Measurements from ENCODE around the gene TIAM2. TPM values are rescaled to one million over a fixed set of nuclear protein-coding genes. Genes with fewer than 3 reads are reported as not detected.
"Not testable (repeated sequence)": the region's sequence is repeated elsewhere in the genome, so short reads cannot be mapped to it uniquely, and the experiment has no call there.

Gene TIAM2
- total and polyA plus RNA-seq, 7 donors = 3.4 to 20.3 (median 10.0) TPM

DNA sequence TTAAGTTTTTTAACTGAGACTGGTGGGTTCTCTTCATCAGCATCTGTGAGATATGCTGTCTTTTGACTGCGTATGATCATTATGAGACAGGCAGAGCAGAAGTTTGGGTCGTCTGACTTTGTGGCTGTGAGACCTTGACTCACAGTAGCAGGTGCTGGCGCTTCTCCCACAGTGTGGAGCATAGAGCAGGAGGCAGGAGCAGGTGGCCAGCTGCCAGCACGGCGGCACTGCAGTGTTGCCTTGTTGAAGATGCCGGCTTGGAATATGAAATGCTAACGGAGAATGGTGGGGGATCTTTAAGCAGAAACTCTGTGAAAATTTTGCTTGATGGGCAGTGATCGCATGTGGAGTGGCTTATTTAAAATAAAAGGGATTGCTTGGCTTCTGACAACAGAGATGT lies 105.0 kb downstream of the TIAM2 start:
- H3K4me1 ChIP-seq = peaks cover 3% of the 10 kb centered on the region
- H3K4me3 ChIP-seq = peak overlapping the region; percentile 24
- no peaks in the 10 kb centered on the region for H3K27me3 ChIP-seq (ENCODE audit: insufficient read depth in 3 of 3, low read length in 2 of 3)
- H3K36me3 ChIP-seq (ENCODE audit: insufficient read depth in 1 of 2, low read depth in 1 of 2) = no peaks in the 10 kb centered on the region
- intact Hi-C loops (cut with DNase I) = no loop called here
- WGBS, 3 donors = 23 to 40% (median 30%) methylated on average over 8 of the region's 8 CpGs
- H3K9me3 ChIP-seq = peaks cover 3% of the 10 kb centered on the region
- no peak overlapping the region for H3K27ac ChIP-seq
- TF ChIP-seq, protein P1, sequence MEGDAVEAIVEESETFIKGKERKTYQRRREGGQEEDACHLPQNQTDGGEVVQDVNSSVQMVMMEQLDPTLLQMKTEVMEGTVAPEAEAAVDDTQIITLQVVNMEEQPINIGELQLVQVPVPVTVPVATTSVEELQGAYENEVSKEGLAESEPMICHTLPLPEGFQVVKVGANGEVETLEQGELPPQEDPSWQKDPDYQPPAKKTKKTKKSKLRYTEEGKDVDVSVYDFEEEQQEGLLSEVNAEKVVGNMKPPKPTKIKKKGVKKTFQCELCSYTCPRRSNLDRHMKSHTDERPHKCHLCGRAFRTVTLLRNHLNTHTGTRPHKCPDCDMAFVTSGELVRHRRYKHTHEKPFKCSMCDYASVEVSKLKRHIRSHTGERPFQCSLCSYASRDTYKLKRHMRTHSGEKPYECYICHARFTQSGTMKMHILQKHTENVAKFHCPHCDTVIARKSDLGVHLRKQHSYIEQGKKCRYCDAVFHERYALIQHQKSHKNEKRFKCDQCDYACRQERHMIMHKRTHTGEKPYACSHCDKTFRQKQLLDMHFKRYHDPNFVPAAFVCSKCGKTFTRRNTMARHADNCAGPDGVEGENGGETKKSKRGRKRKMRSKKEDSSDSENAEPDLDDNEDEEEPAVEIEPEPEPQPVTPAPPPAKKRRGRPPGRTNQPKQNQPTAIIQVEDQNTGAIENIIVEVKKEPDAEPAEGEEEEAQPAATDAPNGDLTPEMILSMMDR (IDR thresholded peaks at IDR 0.05) = no peak
- DNase-seq = peak; percentile 72 to 81
- ATAC-seq = peak; percentile 91 to 98 (median 96)

DNA sequence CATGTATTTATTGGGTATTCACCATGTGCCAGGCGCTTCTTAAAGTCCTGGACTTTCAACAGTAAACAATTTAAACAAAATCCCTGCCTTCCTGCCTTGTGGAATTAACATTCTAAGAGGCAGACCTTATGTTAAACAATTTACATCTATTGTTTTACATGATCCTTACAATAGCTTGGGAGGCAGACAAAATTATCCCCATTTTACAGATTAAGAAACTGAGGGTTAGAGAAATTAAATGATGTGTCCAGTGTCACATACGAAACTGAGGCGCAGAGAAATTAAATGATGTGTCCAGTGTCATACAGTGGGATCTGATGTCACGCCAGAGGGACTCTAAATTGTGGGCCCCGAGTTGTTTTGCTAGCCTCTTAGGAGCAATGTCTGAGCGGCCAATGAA lies 105.5 kb downstream of the TIAM2 start:
- TF ChIP-seq, protein P1 (IDR thresholded peaks at IDR 0.05) = no peak
- H3K4me1 ChIP-seq = peaks cover 3% of the 10 kb centered on the region
- H3K36me3 ChIP-seq (ENCODE audit: insufficient read depth in 1 of 2, low read depth in 1 of 2) = no peaks in the 10 kb centered on the region
- intact Hi-C loops (cut with DNase I) = no loop called here
- H3K4me3 ChIP-seq = no peak overlapping the region
- ATAC-seq (no peak), DNase-seq (no peak)
- peaks cover 3% of the 10 kb centered on the region for H3K9me3 ChIP-seq
- H3K27ac ChIP-seq = no peak overlapping the region
- WGBS, 3 donors = 86 to 95% (median 94%) methylated on average over 6 of the region's 6 CpGs
- no peaks in the 10 kb centered on the region for H3K27me3 ChIP-seq (ENCODE audit: insufficient read depth in 3 of 3, low read length in 2 of 3)

DNA sequence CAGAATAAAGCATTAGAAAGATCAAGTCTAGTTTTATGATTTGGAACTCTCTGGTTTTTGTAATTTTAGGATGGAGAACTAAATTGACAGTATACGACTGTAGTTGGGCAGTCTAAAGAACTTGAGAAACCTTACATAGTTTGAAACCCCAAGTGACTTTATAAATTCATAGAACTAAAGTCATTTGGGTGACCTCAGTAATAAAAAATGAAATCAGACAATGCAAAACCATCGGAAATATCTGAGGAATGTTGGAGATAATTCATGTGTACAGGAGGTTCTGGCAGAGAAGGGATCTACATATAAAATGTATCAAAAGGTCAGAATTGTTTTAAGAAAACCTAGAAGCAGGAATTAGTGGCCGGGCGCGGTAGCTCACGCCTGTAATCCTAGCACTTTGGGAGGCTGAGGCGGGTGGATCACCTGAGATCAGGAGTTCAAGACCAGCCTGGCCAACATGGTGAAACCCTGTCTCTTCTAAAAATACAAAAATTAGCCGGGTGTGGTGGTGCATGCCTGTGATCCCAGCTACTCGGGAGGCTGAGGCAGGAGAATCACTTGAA lies 108.0 kb downstream of the TIAM2 start:
- H3K4me1 ChIP-seq = peaks cover 14% of the 10 kb centered on the region
- intact Hi-C loops (cut with DNase I); DNase-seq; ATAC-seq; H3K4me3 ChIP-seq; H3K27me3 ChIP-seq (ENCODE audit: insufficient read depth in 3 of 3, low read length in 2 of 3); H3K27ac ChIP-seq; H3K9me3 ChIP-seq; H3K36me3 ChIP-seq (ENCODE audit: insufficient read depth in 1 of 2, low read depth in 1 of 2): not testable (repeated sequence)
- 70 to 78% (median 78%) methylated on average over 9 of the region's 9 CpGs for WGBS, 3 donors

DNA sequence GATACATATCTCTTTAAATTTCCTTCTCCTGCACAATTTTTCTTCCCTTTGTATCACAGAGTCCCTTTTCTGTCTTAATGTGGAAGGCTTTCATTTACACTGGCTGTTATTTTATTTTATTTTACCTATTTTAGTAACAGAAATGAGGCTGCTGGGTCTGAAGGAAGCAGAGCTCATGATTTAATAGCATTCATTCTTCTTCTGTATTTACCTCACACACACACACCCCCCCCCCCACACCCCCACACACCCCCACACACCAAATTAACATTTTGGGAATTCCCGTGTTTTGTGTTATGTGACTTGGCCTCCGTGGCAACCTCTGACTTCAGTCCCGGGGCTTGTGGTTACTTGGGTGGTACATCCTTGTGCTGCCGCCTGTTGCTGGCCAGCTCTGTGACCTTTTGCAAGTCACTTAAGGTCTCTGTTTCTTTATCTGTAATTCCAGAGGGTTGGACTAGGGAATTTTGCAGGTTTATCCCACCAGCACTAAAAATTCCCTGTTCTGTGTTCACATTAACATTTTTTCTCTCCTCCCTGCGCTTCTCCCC lies 108.8 kb downstream of the TIAM2 start:
- H3K27me3 ChIP-seq (ENCODE audit: insufficient read depth in 3 of 3, low read length in 2 of 3) = no peaks in the 10 kb centered on the region
- ATAC-seq (no peak), DNase-seq (no peak)
- H3K36me3 ChIP-seq (ENCODE audit: insufficient read depth in 1 of 2, low read depth in 1 of 2) = no peaks in the 10 kb centered on the region
- no peaks in the 10 kb centered on the region for H3K9me3 ChIP-seq
- TF ChIP-seq, protein P1 (IDR thresholded peaks at IDR 0.05) = no peak
- H3K4me3 ChIP-seq = no peak overlapping the region
- H3K27ac ChIP-seq = no peak overlapping the region
- 45 to 57% (median 46%) methylated on average over 5 of the region's 5 CpGs for WGBS, 3 donors
- H3K4me1 ChIP-seq = peaks cover 14% of the 10 kb centered on the region
- intact Hi-C loops (cut with DNase I) = no loop called here

DNA sequence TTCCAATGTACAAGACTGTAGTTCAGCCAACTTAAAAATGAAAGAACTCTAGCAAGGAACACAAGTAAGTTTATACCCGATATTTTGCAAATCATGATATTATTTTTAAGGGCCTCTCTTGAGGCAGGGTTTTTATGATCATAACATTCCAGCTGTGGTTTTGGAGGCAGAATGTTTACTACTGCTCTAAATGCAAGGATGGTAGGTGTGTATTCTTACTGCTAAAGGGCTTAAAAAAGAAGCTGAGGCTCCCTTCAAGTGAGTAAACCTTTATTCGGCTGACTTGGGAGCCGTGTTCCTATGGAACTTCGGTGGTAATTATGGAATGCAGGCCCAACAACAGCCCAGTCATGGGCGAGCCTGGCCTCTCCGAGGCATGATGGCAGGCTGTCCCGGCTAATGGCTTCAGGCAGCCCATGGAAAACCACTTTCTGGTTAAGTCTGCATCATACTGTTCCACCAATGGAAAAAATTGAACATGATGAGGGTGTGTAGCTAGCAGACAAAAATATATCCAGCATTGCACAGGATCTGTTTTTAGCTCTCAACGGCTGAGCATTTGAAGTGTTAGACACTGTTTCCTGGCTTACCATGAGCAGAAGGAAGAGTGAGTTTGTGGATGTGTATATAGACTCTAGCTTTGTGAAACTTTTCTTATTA lies 111.5 kb downstream of the TIAM2 start:
- DNase-seq (no peak), ATAC-seq (peak; percentile 89 to 95 (median 92))
- H3K36me3 ChIP-seq (ENCODE audit: insufficient read depth in 1 of 2, low read depth in 1 of 2) = no peaks in the 10 kb centered on the region
- intact Hi-C loops (cut with DNase I) = no loop called here
- no peaks in the 10 kb centered on the region for H3K9me3 ChIP-seq
- peaks cover 11% of the 10 kb centered on the region for H3K4me1 ChIP-seq
- peak overlapping the region; percentile 74 for H3K27ac ChIP-seq
- 55 to 70% (median 56%) methylated on average over 8 of the region's 8 CpGs for whole genome bisulfite sequencing, 3 donors
- TF ChIP-seq, protein P1 (IDR thresholded peaks at IDR 0.05) = no peak
- peak overlapping the region; percentile 63 for H3K4me3 ChIP-seq
- no peaks in the 10 kb centered on the region for H3K27me3 ChIP-seq (ENCODE audit: insufficient read depth in 3 of 3, low read length in 2 of 3)
